Endothelial cell of umbilical vein (primary cell): ENCODE results near the gene TEAD2. TPM values are rescaled to one million over a fixed set of nuclear protein-coding genes. Genes with fewer than 3 reads are reported as not detected.

Experiments used
- BruUV-seq: library from RNA; stranded (reverse); fragments of 400-500 nt; replicated peaks from 2 replicates; lab custom pipeline; 2021; lab: Mats Ljungman, UMichigan
- CTCF ChIA-PET: fragments of 300-600, 350-600 bp; sonication (Branson Sonifier 250); formaldehyde crosslinking; loops from one replicate; lab custom pipeline; 2021; ENCODE audit warnings: antibody characterized with exemption, inconsistent platforms; lab: Charles Lee
- POLR2A ChIA-PET: fragments of 300-600, 350-600 bp; sonication (Branson Sonifier 250); formaldehyde crosslinking; loops from one replicate; lab custom pipeline; 2021; ENCODE audit warnings: antibody characterized with exemption, inconsistent platforms; lab: Charles Lee
- DNase-seq: peaks from one replicate; pipeline ENCODE4 v3.0.0-alpha.2; 2011; ENCODE audit warnings: low read depth, low spot score
- FAIRE-seq: peaks from 2 replicates; lab custom pipeline; 2011; peaks lifted over from hg19 to GRCh38; lab: Jason Lieb, UNC
- H2AFZ ChIP-seq: 2 replicates; pipeline ENCODE4 v1.6.0; 2012; ENCODE audit warnings: low read depth, low read length, control low read depth, inconsistent platforms
- H3K27ac ChIP-seq: 2 replicates; pipeline ENCODE4 v1.5.1; 2011; ENCODE audit warnings: low read depth, mild to moderate bottlenecking, control low read depth, low read length, moderate library complexity; ENCODE audit not compliant: insufficient read depth
- H3K27me3 ChIP-seq, 2 experiments: 2 replicates each; pipeline versions ENCODE4 v1.6.0 to v1.6.1; 2011; ENCODE audit warnings: low read length in 2 of 2, mixed read lengths in 1 of 2; ENCODE audit not compliant: control insufficient read depth in 2 of 2, insufficient read depth in 2 of 2
- H3K36me3 ChIP-seq, 2 experiments: 2 replicates in 1 of 2; 3 replicates in 1 of 2; pipeline ENCODE4 v1.5.1; 2011; ENCODE audit warnings: low read length in 2 of 2, mild to moderate bottlenecking in 1 of 2, moderate library complexity in 1 of 2; ENCODE audit not compliant: control insufficient read depth in 2 of 2, insufficient read depth in 2 of 2; ENCODE audit errors: extremely low read depth in 1 of 2
- H3K4me1 ChIP-seq: 3 replicates; pipeline ENCODE4 v1.5.1; 2011; ENCODE audit warnings: mild to moderate bottlenecking, low read length; ENCODE audit not compliant: control insufficient read depth, insufficient read depth; ENCODE audit errors: extremely low read depth
- H3K4me2 ChIP-seq: 2 replicates; pipeline ENCODE4 v1.6.1; 2011; ENCODE audit warnings: low read length, control low read depth, mixed read lengths; ENCODE audit not compliant: insufficient read depth
- H3K4me3 ChIP-seq, 3 experiments: fragments of 200-600 bp in 1 of 3; sonication (generic), shearing (Covaris generic) in 1 of 3; replicated peaks in 1 of 3; 2 replicates each; pipeline ENCODE4 v1.5.1; 2011 to 2016; ENCODE audit warnings: control low read depth in 3 of 3, low read length in 3 of 3, mild to moderate bottlenecking in 2 of 3, inconsistent platforms in 1 of 3, low read depth in 1 of 3, moderate library complexity in 1 of 3; ENCODE audit not compliant: insufficient read depth in 1 of 3
- H3K79me2 ChIP-seq: 2 replicates; pipeline ENCODE4 v1.6.0; 2012; ENCODE audit warnings: low read length, inconsistent platforms; ENCODE audit not compliant: control insufficient read depth, insufficient read depth
- H3K9ac ChIP-seq: replicated peaks from 2 replicates; pipeline ENCODE3; 2011; ENCODE audit warnings: low read length, control low read depth; ENCODE audit not compliant: insufficient read depth; ENCODE audit errors: extremely low read depth
- H3K9me1 ChIP-seq: replicated peaks from 3 replicates; pipeline ENCODE4 v1.6.0; 2011; ENCODE audit warnings: mild to moderate bottlenecking, low read length; ENCODE audit not compliant: control insufficient read depth, insufficient read depth; ENCODE audit errors: extremely low read depth
- H3K9me3 ChIP-seq: replicated peaks from 2 replicates; pipeline ENCODE4 v1.5.1; 2012; ENCODE audit warnings: low read length, inconsistent platforms; ENCODE audit not compliant: control insufficient read depth, insufficient read depth
- H4K20me1 ChIP-seq: replicated peaks from 2 replicates; pipeline ENCODE3; 2011; ENCODE audit warnings: mild to moderate bottlenecking, low read length; ENCODE audit not compliant: control insufficient read depth, insufficient read depth; ENCODE audit errors: extremely low read depth
- EZH2 ChIP-seq: IDR thresholded peaks from 2 replicates; pipeline ENCODE4 v1.6.1; 2012; ENCODE audit warnings: borderline replicate concordance, low read depth, mild to moderate bottlenecking, moderate library complexity, low read length, inconsistent platforms; ENCODE audit not compliant: severe bottlenecking
- FOS ChIP-seq: IDR thresholded peaks from 2 replicates; pipeline ENCODE4 v1.6.1; 2011; ENCODE audit warnings: mild to moderate bottlenecking, low read length, moderate library complexity, borderline replicate concordance; ENCODE audit not compliant: insufficient read depth
- GATA2 ChIP-seq: IDR thresholded peaks from 2 replicates; pipeline ENCODE4 v1.7.0; 2011; ENCODE audit warnings: low read depth, mild to moderate bottlenecking, moderate library complexity, mixed read lengths, low read length; ENCODE audit not compliant: insufficient read length, insufficient read depth
- JUN ChIP-seq: IDR thresholded peaks from 2 replicates; pipeline ENCODE4 v1.6.1; 2011; ENCODE audit warnings: borderline replicate concordance, low read depth; ENCODE audit not compliant: insufficient read length, insufficient read depth
- MYC ChIP-seq: IDR thresholded peaks from one replicate; pipeline ENCODE4 v1.6.1; 2011; ENCODE audit warnings: mild to moderate bottlenecking, low read depth, low read length
- POLR2A ChIP-seq: IDR thresholded peaks from 2 replicates; pipeline ENCODE4 v1.6.1; 2012; ENCODE audit warnings: low read depth, mild to moderate bottlenecking, control low read depth, low read length
- POLR2AphosphoS5 ChIP-seq: IDR thresholded peaks from 2 replicates; pipeline ENCODE4 v1.6.1; 2012; ENCODE audit warnings: low read depth, mild to moderate bottlenecking, control low read depth, low read length, moderate library complexity; ENCODE audit not compliant: insufficient read depth
- dilution Hi-C: fragments of 300-500 bp; cut with MboI; formaldehyde crosslinking; loops from one replicate; pipeline ENCODE4 v1.15.0; 2019; ENCODE audit warnings: low sequenced_read_pairs; ENCODE audit not compliant: extremely low pct_ligation_motif_present
- intact Hi-C: fragments of 100-400 bp; cut with micrococcal nuclease; formaldehyde crosslinking; loops from one replicate; pipeline ENCODE4 v1.10.0; 2022
- polyA plus RNA-seq, 4 experiments: library from polyadenylated mRNA; depleted of rRNA in 3 of 4; stranded (reverse) in 3 of 4; unstranded in 1 of 4; fragments of >200 nt; gene quantifications; 2 replicates each; pipeline versions ENCODE4 v1.2.1 to v1.2.3, GENCODE V29; 2011 to 2012; ENCODE audit warnings: missing spikeins in 1 of 4
- total RNA-seq: library from RNA; stranded (reverse); gene quantifications from 2 replicates; pipeline ENCODE4 v1.2.3, GENCODE V29; 2021
- TF ChIP-seq, protein P1 (sequence below): IDR thresholded peaks from 2 replicates; pipeline ENCODE4 v1.6.1; 2011; ENCODE audit not compliant: insufficient read depth, insufficient read length
- TF ChIP-seq, protein P2 (sequence below), 2 donors: IDR thresholded peaks; 1 replicate in 1 of 2; 2 replicates in 1 of 2; pipeline ENCODE4 v1.5.1; 2011; ENCODE audit warnings: low read length in 2 of 2, mild to moderate bottlenecking in 2 of 2, moderate library complexity in 2 of 2, control low read depth in 1 of 2, inconsistent platforms in 1 of 2, low read depth in 1 of 2; ENCODE audit not compliant: insufficient read depth in 1 of 2; ENCODE audit errors: extremely low read depth in 1 of 2

The TEAD2 gene
- total and polyA plus RNA-seq, 2 donors (not counting 3 experiments of a cell fraction or from before 2014, with no cell fraction given): 60.9 to 89.4 TPM

DNA sequence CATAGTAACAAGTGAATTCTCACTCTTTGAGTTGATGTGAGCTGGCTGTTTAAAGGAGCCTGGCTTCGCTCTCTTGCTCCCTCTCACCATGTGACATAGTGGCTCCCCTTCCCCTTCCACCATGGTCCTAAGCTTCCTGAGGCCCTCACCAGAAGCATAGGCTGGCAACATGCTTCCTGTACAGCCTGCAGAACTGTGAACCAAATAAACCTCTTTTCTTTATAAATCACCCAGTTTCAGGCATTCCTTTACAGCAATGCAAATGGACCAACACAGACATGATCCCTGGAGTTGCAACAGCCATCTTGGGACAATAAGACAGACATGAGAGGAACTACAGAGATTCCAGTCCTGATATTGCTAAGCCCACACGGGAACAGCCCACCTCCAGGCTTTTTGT is 12.6 kb downstream of the TEAD2 start:
- no peaks in the 10 kb centered on the region for H3K9me3 ChIP-seq
- POLR2A ChIA-PET: interaction anchor here (0.8 kb wide), 1 partner anchor 13 kb away, joined by 3 read pairs; no protein-coding TSS in a partner anchor
- DNase-seq (no peak), FAIRE-seq (no peak)
- TF ChIP-seq GATA2 (no peak), EZH2 (no peak), POLR2A (no peak), JUN (no peak), FOS (no peak), MYC (no peak), POLR2AphosphoS5 (no peak)
- TF ChIP-seq, protein P1, sequence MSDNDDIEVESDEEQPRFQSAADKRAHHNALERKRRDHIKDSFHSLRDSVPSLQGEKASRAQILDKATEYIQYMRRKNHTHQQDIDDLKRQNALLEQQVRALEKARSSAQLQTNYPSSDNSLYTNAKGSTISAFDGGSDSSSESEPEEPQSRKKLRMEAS: no peak
- TF ChIP-seq, protein P2, sequence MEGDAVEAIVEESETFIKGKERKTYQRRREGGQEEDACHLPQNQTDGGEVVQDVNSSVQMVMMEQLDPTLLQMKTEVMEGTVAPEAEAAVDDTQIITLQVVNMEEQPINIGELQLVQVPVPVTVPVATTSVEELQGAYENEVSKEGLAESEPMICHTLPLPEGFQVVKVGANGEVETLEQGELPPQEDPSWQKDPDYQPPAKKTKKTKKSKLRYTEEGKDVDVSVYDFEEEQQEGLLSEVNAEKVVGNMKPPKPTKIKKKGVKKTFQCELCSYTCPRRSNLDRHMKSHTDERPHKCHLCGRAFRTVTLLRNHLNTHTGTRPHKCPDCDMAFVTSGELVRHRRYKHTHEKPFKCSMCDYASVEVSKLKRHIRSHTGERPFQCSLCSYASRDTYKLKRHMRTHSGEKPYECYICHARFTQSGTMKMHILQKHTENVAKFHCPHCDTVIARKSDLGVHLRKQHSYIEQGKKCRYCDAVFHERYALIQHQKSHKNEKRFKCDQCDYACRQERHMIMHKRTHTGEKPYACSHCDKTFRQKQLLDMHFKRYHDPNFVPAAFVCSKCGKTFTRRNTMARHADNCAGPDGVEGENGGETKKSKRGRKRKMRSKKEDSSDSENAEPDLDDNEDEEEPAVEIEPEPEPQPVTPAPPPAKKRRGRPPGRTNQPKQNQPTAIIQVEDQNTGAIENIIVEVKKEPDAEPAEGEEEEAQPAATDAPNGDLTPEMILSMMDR (IDR thresholded peaks at IDR 0.05; ENCODE audit: extremely low read depth in 1 of 2, insufficient read depth in 1 of 2, low read depth in 1 of 2, low read length in 2 of 2): no peak
- no peaks in the 10 kb centered on the region for H3K27me3 ChIP-seq
- no TSS peak for BruUV-seq
- H3K36me3 ChIP-seq: peaks cover 35 to 58% of the 10 kb centered on the region in 2 experiments
- H3K4me2 ChIP-seq: no peak overlapping the region
- H3K9ac ChIP-seq: no peak overlapping the region
- H3K27ac ChIP-seq: no peak overlapping the region
- dilution Hi-C loops: no loop called here
- intact Hi-C loops: no loop called here
- H2AFZ ChIP-seq: no peak overlapping the region
- H4K20me1 ChIP-seq: no peaks in the 10 kb centered on the region
- CTCF ChIA-PET: no interaction called here
- no peaks in the 10 kb centered on the region for H3K9me1 ChIP-seq
- H3K79me2 ChIP-seq: no peaks in the 10 kb centered on the region
- H3K4me3 ChIP-seq: no peak overlapping the region
- H3K4me1 ChIP-seq: no peaks in the 10 kb centered on the region
